Endothelial cell of hepatic sinusoid (primary cell): ENCODE measurements around the gene HDAC9.

Source experiments
- in situ Hi-C: cut with HindIII; loops from 2 replicates; pipeline ENCODE4 v1.10.0; 2017; ENCODE audit warnings: low sequenced_read_pairs

HDAC9 gene

DNA sequence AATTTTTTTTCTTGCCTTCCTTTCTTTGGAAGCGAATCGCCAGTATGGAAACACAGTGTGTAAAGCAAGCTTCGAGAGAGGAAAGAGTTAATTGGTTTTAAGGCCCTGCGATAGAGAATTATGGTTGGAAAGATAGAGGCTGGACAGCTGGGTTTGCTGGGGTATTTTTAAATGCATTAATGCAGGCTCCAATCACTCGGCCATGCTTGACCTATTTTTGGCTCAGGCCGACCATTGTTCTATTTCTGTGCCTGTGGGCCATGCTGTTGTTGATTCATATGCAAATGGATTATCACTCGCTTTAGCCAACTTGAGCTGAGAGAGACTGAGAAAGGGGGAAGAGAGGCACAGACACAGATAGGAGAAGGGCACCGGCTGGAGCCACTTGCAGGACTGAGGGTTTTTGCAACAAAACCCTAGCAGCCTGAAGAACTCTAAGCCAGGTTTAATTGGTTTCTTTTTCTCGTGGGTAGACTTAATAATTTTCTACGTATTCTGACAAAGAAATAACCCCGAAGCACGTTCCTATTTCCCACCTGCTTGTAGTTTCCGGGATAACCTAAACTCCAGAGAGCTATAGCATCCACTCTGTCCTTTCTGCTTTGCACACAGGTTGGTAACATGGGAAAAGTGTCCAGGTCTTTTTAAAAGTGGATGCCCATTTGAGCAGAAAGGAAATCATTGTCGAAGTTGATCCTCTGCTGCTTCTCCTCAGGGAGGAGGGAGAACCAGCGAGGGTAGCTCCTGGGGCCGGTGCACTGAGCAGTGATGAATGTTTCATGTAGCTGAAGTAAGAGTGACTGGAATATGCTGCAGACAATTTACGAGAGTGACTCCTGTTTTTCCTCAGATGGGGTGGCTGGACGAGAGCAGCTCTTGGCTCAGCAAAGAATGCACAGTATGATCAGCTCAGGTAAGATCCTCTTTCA, at the start of gene HDAC9:
Gene HDAC9, plus strand, starts transcription at position 338 of the 929 bp plus-strand sequence. Its CDS starts 554 bp downstream, at position 892.
- in situ Hi-C loops, result loop anchor here (10.0 kb wide), 1 partner anchor 131 kb away; no protein-coding TSS in a partner anchor

DNA sequence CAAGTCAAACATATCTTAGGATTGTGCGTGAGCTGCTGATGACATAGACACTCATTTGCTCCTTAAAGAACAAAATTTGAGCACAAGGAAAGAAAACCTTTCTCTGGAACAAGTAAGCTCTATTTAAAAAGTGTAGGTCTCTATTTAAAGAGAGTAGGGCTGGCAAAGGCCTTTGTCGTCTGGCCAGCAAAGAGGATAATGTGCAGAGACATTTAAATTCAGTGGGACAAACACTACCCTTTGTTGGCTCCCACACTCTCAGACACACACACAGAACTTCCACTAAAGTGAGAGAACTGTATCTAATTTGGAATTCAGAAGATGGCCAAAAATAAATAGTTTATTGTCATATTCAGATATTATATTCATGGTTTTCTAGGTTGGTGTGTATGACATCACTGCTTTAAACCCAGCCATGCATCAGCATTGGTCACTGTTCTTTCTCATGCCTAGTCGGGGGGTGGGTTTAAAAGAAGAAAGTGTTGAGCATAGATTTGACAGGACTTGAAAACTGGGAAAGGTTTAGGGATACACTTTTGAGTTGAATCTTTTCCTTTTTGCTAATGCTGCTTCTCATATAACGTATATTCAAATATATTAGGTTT, 49.5 kb upstream of the HDAC9 start:
- in situ Hi-C loops, result no loop called here

DNA sequence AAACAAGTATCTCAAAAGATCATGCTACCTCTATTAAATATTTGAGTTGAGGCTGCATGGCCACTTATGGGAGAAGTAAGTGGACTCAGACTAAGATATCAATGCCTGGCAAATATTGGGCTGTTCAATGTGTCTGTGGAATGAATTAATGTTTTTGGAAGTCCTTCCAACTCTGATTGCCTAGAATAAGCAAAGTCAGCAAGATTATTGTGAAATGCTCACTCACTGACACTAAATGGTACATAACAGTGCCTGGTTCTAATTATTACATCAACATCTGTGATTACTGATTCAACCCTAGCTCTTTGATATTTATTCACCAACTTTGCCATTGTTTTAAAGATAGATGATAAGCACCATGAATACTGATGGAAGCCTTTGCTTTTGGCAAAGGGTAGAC, 45.5 kb upstream of the HDAC9 start:
- in situ Hi-C loops, result no loop called here

DNA sequence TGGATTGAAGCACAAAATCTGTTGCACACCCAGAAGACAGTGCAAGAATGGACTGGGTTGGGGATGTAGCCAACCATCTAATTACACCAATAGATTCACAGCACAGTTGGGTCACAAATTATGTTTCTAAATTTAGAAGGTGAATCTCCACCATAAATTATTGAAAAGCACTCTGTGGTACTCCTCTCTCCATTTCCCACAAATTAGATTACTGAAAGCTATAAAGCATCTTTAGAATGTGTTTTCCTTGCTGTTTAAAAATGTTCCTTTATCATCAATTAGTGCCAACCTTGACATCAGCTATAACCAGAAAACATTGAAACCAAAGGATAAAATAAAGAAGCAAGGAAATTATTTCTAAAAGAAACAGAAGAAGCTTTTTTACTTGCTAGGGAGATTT, 39.9 kb upstream of the HDAC9 start:
- in situ Hi-C loops, result no loop called here

DNA sequence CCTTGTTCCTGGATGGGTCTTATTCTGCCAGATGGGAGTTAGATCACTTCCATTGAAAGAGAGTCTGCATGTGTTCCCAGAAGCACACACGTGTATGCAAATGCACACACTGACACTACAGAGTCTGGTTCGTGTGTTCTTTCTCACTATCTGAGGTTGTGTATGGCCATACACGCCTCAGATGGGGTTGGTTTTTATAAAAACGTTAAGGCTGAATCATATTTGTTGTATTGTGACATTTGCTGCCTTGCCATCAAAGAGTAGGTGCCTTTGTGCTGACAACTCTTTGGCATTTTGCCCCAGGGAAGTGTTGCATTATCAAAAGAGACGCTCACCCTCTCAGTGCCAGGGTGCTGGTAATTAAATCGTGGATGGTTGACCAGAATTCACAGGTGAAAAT, 37.7 kb upstream of the HDAC9 start:
- in situ Hi-C loops, result no loop called here

DNA sequence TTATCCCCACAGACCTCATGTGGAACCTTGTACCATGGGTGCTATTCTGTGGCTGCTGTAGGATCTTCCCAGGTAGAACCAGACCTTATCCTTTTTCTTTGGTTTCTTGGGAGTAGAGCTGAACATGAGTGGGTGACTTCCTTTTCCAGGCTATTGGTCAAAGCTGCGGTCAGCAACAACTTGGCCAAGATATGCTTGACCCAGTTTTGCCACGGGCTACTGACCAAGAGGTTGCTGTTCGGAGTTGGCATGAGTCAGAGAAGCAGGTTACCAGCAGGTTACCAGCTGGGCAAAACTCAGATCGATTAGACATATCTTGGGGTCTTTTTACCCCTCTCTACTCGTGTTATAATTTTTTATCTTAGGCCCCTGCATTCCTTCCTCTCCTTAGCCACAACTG, 36.7 kb upstream of the HDAC9 start:
- in situ Hi-C loops, result no loop called here

DNA sequence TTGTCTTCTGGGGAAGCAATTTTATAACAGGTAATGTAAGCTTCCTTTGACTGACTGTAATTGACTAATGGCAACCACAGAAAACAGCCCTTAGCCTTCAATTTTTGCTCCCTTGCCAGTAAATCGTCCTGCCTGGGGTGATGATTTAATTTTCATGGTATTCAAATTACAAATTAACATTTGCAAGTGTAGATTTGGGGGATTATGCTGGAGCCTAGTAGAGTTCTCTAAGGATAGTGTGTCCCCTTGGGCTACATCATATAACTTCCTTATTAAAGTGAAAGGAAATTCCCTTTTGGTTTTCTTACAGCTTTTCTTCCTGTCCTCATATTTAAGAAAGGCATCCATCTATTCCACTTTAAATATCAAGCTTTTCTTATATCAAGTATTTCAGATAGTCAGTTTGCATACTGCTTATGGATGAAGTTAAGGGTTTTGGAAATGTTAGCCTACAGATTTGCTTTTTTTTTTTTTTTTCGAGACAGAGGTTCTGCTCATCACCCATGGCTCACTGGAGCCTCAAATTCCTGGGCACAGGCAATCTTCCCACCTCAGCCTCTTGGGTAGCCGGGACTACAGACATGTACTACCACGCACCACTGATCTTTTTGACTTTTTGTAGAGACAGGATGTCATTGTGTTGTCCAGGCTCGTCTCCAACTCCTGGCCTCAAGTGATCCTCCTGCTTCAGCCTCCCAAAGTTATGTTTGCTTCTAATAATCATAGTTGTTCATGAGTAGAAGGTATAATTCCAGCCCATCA, 35.9 kb upstream of the HDAC9 start:
- in situ Hi-C loops, result no loop called here

DNA sequence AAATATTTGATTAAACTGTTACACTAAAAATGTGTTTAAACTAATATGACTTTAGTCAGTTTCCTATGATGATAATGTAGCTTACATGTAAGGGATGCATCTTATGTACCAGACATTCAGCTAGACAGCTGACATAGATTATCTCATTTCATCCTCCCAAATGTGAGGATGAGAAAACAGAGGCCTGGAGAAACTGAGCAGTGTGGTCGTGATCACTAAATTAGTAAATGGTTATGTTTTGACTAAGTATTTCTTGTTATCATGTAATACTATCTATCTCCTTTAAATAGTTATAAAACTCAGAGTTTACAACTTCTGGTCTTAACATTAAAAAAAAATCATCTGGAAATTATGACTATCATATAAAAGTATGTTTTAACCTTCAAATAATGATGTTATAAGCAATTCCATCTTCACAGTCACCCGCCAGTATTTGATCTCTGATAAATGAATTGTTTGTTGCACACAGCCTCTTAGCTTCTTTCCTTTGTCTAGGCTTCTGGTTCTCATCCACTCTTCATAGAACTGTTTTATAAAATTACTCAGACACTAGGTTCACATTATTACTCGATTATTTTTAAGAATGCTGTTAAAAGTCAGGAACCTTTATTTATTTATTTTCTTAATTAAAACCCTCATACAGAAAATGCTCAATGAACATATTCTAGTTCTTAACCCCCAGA, 33.6 kb upstream of the HDAC9 start:
- in situ Hi-C loops, result no loop called here

DNA sequence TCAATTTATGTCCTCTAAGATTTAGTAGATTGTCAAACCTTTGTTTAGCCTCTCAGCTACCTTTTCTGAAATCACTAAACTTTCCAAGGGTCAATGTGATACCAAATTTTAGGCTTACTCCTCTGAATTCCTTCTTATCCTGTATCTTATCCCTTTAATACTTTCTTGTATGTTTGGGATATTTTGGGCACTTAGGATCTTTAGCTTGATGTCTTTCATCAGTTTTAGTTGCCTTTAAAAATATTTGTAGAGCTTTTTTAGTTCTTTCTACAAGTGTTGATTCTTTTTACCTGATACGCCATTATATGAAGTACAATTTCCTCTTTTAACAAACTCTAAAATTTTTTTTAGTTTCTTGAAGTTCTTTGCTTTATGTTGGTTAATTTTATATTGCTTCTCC, 30.7 kb upstream of the HDAC9 start:
- in situ Hi-C loops, result no loop called here

DNA sequence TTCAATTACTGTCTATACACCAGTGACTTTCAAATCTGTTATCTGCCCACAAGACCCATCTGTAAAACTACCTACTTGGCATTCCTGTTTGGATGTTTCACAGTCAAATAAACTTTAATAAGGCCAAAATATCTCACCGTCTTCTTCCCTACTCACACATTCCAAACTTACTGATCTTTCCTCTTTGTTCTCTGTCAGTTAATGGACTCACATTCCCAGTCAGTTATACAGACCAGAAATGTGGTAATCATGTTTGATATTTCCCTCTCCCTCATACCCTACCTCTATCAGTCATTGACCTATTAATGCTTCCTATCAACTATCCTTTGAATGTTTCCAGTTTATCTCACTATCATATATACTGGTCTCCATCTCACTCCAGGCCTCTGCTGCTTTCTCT, 28.5 kb upstream of the HDAC9 start:
- in situ Hi-C loops, result no loop called here

DNA sequence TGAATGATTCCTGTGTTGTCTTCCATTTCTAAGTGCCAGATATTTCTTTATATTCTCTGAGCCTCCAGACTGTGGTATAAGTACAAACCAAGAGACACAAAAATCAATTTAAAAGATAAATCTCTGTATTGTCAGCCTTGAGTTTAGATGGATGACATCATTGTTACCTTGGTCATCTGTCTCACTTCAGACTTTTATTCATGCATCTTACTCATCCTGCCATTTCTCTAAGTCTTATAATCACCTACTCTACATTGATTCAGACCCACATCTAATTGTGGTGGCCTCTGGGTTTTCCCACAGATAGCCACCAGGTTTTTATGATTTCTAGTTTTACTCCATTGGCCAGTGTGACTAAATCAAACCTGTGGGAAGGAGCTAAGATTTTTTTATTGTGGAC, 26.8 kb upstream of the HDAC9 start:
- in situ Hi-C loops, result no loop called here

DNA sequence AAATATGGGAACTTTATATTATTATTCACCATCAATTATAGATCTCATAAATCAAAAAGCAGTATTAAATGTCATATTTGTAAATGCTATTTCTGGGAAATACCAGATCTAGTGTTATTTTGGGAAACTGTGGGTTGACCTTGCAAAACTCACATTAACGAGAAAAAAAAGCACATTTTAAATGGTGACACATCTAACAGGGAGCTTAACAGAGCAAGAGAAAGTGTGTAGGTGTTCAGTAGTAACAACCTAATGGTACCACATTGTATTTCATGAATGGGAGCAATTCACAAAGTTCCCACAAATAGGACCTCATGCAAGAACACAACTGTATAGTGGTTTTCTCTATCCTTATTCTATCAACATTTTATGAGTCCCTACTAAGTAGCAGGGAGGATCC, 26.2 kb upstream of the HDAC9 start:
- in situ Hi-C loops, result no loop called here

DNA sequence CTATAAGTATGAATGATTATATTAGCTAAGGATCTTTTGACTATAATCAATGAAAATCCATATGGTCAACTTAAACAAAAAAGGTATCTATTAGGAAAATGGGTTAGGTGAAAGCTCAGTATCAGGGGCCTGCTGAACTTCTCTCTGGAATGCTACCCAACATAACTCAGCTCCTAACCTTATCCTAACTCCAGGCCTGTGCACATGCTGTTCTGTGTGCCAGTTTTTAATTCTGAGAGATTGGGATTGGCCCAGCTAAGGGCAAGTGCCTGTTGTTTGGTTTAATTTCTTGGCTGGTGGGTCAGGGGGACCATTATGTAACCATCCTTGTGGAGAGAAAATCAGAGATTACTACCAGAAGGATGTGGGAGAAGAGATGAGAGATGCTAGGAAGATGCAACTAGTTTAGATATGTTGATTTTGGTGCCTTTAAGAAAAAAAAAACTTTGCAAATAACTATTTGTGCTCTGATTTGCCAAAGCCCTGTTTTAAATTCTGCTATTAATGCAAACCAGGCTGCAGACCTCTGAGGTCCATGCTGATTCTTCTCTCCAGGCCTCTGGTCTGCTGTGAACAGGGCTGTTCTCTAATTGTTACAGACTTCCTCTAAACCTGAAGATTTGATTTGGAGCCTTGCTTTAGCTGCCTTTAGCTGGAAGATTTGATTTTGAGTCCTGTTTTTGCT, 23.9 kb upstream of the HDAC9 start:
- in situ Hi-C loops, result no loop called here

DNA sequence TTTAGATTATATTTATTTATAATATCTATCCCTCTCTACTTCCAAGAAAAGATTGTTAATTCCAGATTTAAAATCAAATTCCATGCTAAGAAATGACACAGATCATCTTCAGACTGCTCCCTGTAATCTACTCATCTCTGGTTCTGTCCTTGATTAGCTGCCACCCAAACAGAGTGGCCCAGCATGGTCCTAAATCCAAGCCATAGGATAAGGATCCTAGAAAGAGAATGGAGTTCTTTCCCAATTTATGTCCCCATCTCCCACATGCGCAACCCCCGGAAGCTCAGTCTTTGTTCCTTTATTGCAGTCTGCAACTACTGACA, 23.4 kb upstream of the HDAC9 start:
- in situ Hi-C loops, result no loop called here

DNA sequence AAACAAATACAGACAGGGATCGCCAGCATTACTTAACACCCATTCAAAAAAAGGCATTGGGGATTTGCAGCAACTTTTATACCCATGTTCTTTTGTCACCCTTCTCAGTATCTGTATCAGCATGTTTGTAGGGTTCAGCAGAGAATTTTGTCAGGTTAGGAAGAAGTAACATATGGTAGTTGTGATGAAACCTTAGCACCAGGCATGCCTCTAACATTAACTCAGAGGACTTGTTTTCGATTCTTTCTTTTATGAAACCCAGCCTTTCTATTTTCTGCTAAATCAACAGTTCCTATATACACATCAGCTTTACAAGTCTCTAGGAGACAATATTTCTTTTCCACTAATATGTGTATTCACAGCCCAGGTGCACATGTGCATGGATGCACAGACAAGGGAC, 22.4 kb upstream of the HDAC9 start:
- in situ Hi-C loops, result no loop called here

DNA sequence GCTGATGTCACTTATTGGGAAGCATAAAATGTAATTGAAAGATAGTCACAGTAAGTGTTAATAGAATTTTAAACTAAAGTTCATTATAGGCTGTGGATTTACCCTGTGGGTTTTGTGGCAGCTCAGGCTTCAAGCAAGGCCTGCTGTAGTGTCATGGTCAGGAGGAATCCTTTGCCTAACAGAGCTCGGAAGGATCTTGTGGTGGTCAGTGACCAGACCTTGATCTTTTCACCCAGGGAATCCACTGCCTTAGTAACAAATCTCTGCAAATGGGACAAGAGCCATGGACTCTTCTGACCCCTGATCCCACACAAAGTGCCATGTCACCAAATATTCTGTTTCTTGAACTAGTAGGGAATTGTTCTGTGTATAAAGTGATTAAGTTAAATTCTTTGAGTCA, 20.6 kb upstream of the HDAC9 start:
- in situ Hi-C loops, result no loop called here

DNA sequence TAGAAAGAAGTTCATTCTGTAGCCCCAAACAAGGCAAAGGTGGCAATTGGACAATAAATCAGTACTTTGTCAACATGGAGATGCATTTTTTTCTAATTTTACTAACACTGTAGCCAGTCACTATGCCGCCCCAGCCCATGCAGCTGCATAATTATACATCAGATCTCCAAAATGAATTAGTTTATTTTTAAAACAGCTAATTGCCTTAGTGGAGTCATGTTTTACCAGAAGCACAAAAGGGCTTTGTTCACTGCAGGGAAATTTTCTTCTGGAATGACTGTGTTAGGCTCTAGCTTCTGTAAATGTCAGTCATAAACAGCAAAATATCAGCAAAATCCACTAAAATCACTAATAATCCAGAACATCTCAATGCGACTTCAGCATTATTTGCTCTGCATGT, 20.1 kb upstream of the HDAC9 start:
- in situ Hi-C loops, result no loop called here

DNA sequence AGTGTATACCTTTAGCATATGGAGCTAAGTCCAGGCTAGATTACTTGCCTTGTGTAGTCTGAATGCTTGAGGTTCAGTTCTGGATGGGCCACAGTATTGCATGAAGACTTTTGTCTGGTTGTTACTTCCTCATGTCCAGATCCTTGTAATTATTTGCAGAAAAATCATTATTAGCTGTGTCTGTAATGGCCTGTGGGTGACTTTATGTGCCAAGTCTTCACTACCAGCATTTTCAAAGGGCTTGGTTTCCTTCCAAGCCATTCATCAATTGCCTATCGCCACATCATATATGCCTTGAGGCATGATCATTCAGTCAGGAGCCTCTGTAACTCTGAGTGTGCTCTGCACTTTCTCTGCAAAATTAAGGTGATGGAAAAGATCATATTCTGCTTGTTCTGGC, 13.8 kb upstream of the HDAC9 start:
- in situ Hi-C loops, result no loop called here

DNA sequence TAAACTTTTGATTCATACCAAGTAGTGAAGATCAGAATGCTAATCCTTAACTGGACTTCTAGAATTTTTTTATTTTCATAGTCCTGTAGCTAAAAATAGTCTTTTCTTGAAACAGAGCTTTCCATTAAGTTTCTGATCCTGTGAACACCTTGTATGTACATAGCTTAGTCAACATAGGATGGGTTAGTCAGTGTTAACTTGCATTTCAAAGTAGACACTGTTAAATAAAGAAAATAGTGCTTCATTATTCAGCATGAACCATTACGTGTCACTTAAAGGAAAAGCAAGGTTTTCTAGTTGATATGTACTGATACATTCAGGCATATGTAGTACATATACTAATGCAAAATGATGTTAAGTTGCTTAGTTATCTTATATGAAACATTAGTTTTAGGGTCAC, 7.5 kb upstream of the HDAC9 start:
- in situ Hi-C loops, result no loop called here

DNA sequence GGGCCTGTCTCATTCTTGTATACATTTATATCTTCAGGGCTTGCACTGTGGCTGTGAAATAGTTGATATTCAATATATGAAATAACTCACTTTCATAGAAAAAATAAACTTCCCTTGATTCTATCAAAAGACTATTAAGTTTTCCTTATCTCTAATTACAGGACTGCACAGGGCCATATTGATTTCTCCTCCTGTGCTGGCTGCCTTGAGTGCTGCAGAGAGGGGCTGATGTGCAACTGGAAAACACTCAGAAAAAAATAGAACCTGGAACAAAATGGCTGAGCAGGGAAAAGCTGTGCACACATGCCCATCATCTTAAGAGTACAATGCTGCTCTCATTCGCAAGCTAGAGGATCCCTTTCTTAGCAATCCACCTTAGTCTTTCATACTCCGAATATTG, 5.9 kb upstream of the HDAC9 start:
- in situ Hi-C loops, result loop anchor here (10.0 kb wide), 1 partner anchor 125 kb away; no protein-coding TSS in a partner anchor

DNA sequence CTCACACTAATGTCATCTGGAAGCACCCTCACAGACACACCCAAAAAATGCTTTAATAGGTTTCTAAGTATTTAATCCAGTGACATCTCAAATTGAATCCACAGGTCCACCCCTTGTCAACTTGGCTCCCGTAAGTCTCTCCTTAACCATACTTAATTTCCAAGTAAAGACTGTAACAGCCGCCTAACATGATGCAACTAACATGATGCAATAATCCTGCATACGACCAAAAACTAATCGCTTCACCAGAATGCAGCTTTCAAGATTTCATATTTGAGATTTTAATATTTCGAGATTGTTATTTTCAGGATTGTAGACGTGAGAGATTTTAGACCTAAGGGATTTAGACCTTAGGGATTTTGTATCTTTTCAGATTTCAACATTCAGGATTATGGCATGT, 3.7 kb upstream of the HDAC9 start:
- in situ Hi-C loops, result loop anchor here (10.0 kb wide), 1 partner anchor 127 kb away; no protein-coding TSS in a partner anchor
